Measurements from ENCODE around the gene BCAP31.
"Not testable (repeated sequence)": the region's sequence is repeated elsewhere in the genome, so short reads cannot be mapped to it uniquely, and the experiment has no call there.

The BCAP31 gene

DNA sequence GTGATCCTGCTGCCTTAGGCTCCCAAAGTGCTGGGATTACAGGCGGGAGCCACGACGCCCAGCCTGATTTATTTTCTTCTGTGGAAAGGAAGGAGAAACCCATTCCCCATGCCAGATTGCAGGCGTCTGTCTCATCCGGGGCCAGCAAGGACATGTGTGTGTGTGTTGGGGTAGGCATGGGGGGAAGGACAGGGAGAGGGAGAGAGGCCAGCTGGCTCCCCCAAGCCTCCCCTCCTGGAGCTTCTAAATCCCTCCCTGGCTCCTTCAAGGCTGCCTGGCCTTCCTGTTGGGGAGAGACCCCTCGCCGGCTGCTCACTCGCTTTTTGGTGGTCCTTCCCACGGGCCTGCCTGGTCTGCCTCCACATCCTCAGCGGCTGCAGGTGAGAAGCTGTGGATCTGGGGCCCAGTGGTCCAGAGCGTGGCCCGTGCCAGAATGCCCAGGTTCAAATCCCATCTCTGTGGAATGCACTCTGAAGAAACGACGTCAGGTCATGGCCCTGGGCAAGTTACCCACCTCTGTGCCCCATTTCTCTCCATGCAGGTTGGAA, 38.5 kb upstream of the BCAP31 start:
- no peak overlapping the region for H3K27ac ChIP-seq (ENCODE audit: insufficient read depth, low read length, poor library complexity, severe bottlenecking)
- no peaks in the 10 kb centered on the region for H3K4me1 ChIP-seq (ENCODE audit: control insufficient read depth, insufficient read depth, low read length, poor library complexity, severe bottlenecking)
- H3K4me3 ChIP-seq (ENCODE audit: insufficient read depth, low read depth, low read length, poor library complexity, severe bottlenecking) = no peak overlapping the region
- DNase-seq = no peak
- no peaks in the 10 kb centered on the region for H3K9me3 ChIP-seq (ENCODE audit: control insufficient read depth, low read length)
- no peaks in the 10 kb centered on the region for H3K27me3 ChIP-seq (replicated peaks; ENCODE audit: control insufficient read depth, insufficient read depth, low read length, poor library complexity, severe bottlenecking)
- no peaks in the 10 kb centered on the region for H3K36me3 ChIP-seq (ENCODE audit: control insufficient read depth, insufficient read depth, low read length)

DNA sequence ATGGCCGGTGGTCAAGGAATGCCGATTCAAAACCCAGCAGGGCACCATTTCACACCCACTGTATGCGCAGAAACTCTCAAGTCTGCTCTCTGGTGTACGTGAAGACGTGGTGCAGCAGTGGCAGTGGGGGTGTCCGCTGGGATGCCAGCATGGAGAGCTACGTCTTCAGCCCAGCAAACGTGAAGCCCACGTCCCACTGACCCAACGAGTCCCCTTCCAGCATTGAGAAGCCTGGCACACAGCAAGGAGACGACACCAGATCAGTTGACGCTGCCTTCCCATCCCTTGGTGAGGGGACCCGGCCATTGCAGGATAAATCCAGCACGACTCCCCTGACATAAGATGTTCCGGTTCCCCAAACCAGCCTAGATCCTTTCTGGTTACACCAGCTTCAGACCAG, 37.7 kb upstream of the BCAP31 start:
- DNase-seq = no peak
- Histone ChIP-seq H3K27ac (ENCODE audit: insufficient read depth, low read length, poor library complexity, severe bottlenecking) (no peak overlapping the region), H3K36me3 (ENCODE audit: control insufficient read depth, insufficient read depth, low read length) (no peaks in the 10 kb centered on the region), H3K27me3 (replicated peaks; ENCODE audit: control insufficient read depth, insufficient read depth, low read length, poor library complexity, severe bottlenecking) (no peaks in the 10 kb centered on the region), H3K9me3 (ENCODE audit: control insufficient read depth, low read length) (no peaks in the 10 kb centered on the region), H3K4me1 (ENCODE audit: control insufficient read depth, insufficient read depth, low read length, poor library complexity, severe bottlenecking) (no peaks in the 10 kb centered on the region), H3K4me3 (ENCODE audit: insufficient read depth, low read depth, low read length, poor library complexity, severe bottlenecking) (no peak overlapping the region)

DNA sequence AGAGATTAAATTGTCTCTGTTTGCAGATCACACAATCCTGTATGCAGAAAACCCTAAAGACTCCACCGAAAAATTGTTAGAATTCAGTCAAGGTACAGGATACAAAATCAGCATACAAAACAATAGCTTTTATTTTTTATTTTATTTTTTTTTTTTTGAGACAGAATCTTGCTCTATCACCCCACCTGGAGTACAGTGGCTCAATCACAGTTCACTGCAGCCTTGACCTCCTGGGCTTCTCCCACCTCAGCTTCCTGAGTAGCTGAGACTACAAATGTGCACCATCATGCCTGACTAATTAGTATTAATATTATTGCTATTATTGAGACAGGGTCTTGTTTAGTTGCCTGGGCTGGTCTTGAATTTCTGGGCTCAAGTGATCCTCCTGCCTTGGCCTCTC, 30.9 kb upstream of the BCAP31 start:
- no peak overlapping the region for H3K4me3 ChIP-seq (ENCODE audit: insufficient read depth, low read depth, low read length, poor library complexity, severe bottlenecking)
- H3K36me3 ChIP-seq (ENCODE audit: control insufficient read depth, insufficient read depth, low read length) = no peaks in the 10 kb centered on the region
- H3K27me3 ChIP-seq (replicated peaks; ENCODE audit: control insufficient read depth, insufficient read depth, low read length, poor library complexity, severe bottlenecking) = no peaks in the 10 kb centered on the region
- no peaks in the 10 kb centered on the region for H3K9me3 ChIP-seq (ENCODE audit: control insufficient read depth, low read length)
- no peak overlapping the region for H3K27ac ChIP-seq (ENCODE audit: insufficient read depth, low read length, poor library complexity, severe bottlenecking)
- no peak for DNase-seq
- H3K4me1 ChIP-seq (ENCODE audit: control insufficient read depth, insufficient read depth, low read length, poor library complexity, severe bottlenecking) = no peaks in the 10 kb centered on the region

DNA sequence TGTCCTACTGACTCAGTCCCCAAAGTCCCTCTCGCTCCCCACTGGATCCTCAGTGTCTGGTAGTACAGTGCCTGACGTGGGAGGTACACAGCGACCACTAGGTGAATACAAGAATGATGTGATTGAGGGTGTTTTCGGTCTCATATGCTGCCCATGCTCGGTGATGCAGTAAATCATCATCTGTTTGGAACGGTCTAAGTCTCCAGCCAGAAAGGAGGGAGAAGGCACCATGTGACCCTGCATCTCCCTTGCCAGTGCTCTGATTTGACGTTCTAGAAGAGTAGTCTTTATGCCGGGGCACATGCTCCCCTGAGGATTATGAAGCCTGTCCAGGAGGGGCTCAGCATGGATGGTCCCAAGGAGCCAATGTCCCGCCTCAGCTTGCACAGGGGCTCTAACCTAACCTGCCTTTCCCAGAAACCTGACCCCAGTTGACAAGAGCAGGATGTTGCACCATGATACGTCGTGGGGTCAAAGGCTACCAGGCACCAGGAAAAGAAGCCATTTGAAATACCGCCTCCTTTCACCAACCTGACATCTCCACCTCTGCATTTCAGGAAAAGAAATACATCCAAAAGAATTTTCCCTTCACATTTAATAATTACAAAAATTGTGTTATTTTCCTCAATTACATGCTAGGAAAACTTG, 26.1 kb upstream of the BCAP31 start:
- Histone ChIP-seq H3K4me1 (ENCODE audit: control insufficient read depth, insufficient read depth, low read length, poor library complexity, severe bottlenecking) (no peaks in the 10 kb centered on the region), H3K27ac (ENCODE audit: insufficient read depth, low read length, poor library complexity, severe bottlenecking) (no peak overlapping the region), H3K9me3 (ENCODE audit: control insufficient read depth, low read length) (no peaks in the 10 kb centered on the region), H3K4me3 (ENCODE audit: insufficient read depth, low read depth, low read length, poor library complexity, severe bottlenecking) (no peak overlapping the region), H3K27me3 (replicated peaks; ENCODE audit: control insufficient read depth, insufficient read depth, low read length, poor library complexity, severe bottlenecking) (no peaks in the 10 kb centered on the region), H3K36me3 (ENCODE audit: control insufficient read depth, insufficient read depth, low read length) (no peaks in the 10 kb centered on the region)
- DNase-seq = no peak

DNA sequence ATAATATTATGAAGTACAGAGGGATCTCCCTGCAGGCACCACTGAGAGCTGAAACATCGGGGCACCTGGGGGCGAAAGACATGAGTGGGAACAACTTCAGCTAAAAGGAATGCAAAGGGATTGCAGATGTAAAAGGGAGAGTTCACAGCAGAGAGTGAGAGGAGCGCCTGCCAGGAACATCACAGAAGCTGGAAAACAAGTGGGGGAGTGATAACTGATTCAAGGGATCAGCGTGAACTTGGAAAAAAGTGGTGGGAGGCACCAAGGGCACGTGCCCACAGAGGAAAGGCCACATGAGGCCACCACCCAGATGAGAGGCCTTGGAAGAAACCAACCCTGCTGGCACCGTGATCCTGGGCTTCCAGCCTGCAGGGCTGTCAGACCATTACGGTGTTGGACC, 24.8 kb upstream of the BCAP31 start:
- not testable (repeated sequence) for H3K27ac ChIP-seq (ENCODE audit: insufficient read depth, low read length, poor library complexity, severe bottlenecking); DNase-seq; H3K27me3 ChIP-seq (replicated peaks; ENCODE audit: control insufficient read depth, insufficient read depth, low read length, poor library complexity, severe bottlenecking); H3K4me1 ChIP-seq (ENCODE audit: control insufficient read depth, insufficient read depth, low read length, poor library complexity, severe bottlenecking); H3K36me3 ChIP-seq (ENCODE audit: control insufficient read depth, insufficient read depth, low read length); H3K4me3 ChIP-seq (ENCODE audit: insufficient read depth, low read depth, low read length, poor library complexity, severe bottlenecking); H3K9me3 ChIP-seq (ENCODE audit: control insufficient read depth, low read length)

DNA sequence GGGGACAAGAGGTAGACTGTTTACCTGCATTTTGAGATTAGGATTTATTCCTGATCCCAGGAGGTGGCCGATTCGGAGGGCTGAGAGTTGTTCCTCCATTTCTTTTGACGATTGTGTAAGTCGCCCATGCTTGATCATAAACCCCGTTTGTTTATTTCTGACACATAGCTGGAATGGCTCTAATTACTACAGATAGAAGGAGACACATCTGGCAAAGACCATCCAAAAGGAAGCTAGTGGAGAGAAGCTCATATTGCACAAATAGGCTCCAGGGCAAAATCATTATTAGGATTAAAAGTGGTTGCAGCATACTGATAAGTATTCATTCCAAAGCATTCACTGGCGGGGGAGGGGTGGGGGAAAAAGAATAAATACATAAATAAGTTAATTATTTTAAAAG, 22.8 kb upstream of the BCAP31 start:
- H3K27ac ChIP-seq (ENCODE audit: insufficient read depth, low read length, poor library complexity, severe bottlenecking); H3K4me1 ChIP-seq (ENCODE audit: control insufficient read depth, insufficient read depth, low read length, poor library complexity, severe bottlenecking); H3K9me3 ChIP-seq (ENCODE audit: control insufficient read depth, low read length); DNase-seq; H3K27me3 ChIP-seq (replicated peaks; ENCODE audit: control insufficient read depth, insufficient read depth, low read length, poor library complexity, severe bottlenecking); H3K36me3 ChIP-seq (ENCODE audit: control insufficient read depth, insufficient read depth, low read length); H3K4me3 ChIP-seq (ENCODE audit: insufficient read depth, low read depth, low read length, poor library complexity, severe bottlenecking): not testable (repeated sequence)

DNA sequence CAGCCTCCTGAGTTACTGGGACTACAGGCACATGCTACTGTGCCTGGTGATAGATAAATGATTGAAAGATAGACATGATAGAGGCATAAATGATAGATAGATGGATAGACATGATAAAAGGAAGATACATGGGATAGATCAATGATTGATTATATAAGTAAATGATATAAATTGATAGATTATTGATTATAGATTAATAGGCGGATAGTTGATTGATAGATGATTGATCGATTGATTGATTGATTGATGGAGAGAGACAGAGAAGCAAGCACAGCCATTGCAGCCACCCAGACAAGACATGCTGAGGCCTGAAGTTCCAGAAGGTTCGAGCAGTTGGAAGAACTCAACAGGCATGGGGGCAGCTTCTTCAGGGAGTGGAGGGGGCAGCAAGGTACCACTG, 22.2 kb upstream of the BCAP31 start:
- Histone ChIP-seq H3K27ac (ENCODE audit: insufficient read depth, low read length, poor library complexity, severe bottlenecking) (no peak overlapping the region), H3K27me3 (replicated peaks; ENCODE audit: control insufficient read depth, insufficient read depth, low read length, poor library complexity, severe bottlenecking) (no peaks in the 10 kb centered on the region), H3K4me3 (ENCODE audit: insufficient read depth, low read depth, low read length, poor library complexity, severe bottlenecking) (no peak overlapping the region), H3K36me3 (ENCODE audit: control insufficient read depth, insufficient read depth, low read length) (no peaks in the 10 kb centered on the region), H3K4me1 (ENCODE audit: control insufficient read depth, insufficient read depth, low read length, poor library complexity, severe bottlenecking) (no peaks in the 10 kb centered on the region), H3K9me3 (ENCODE audit: control insufficient read depth, low read length) (no peaks in the 10 kb centered on the region)
- no peak for DNase-seq

DNA sequence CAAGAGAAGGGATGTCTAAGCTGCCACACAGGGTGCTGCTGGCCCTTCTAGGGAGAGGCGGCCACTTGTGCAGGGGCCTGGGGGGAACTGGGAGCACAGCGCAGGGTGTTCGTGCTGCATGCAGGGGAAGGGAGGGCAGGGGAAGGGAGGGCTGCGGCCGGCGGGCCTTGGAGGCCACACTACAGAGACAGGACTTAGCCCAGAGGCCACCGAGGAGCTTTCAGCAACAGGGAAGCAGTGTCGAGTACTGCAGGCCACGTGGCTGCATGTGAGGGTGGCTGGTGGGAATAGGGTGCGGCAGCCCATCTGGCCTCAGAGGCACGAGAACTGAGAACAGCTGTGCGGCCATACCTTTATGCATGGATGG, 20.9 kb upstream of the BCAP31 start:
- H3K27me3 ChIP-seq (replicated peaks; ENCODE audit: control insufficient read depth, insufficient read depth, low read length, poor library complexity, severe bottlenecking); H3K27ac ChIP-seq (ENCODE audit: insufficient read depth, low read length, poor library complexity, severe bottlenecking); H3K36me3 ChIP-seq (ENCODE audit: control insufficient read depth, insufficient read depth, low read length); H3K4me3 ChIP-seq (ENCODE audit: insufficient read depth, low read depth, low read length, poor library complexity, severe bottlenecking); H3K9me3 ChIP-seq (ENCODE audit: control insufficient read depth, low read length); H3K4me1 ChIP-seq (ENCODE audit: control insufficient read depth, insufficient read depth, low read length, poor library complexity, severe bottlenecking); DNase-seq: not testable (repeated sequence)

DNA sequence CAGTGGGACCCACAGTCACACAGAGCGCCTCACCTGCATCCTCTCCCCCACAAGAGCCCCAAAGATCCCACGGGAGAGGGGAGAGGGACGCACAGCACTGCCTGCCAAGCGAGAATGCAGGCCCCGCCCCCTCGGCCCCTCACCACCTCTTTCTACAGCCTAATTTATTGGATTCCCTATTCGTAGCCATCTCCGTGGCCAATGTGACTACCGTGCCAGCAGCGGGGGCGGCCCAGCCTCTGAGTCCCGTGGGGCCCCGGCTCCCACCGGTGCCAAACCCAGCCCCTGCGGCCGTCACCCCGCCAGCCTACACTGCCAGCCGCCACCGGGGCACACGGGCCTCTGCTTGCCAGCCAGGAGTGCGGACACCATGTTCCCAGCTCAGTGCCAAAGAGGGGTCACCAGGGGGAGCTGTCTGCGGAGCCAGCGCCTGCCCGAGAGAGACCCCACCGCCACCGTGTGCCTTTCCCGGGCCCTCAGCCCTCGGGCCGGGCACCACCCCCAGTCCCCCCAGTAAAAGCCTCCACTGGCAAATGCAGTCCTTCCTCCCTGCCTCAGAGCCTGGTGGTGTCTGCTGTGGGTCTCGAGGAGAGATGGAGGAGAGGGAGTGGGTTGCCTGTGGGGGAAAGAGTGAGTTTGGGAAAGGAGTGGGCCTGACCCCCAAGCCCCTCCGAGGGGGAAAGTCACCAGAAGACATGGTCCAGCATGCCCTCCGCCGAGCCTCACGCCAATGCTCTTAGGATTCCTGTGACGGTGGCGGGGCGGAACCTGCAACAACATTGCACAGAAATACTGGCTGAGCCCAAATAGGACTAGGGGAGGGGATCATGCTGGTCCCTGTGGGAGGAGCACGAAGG, 20.3 kb upstream of the BCAP31 start:
- DNase-seq = no peak
- Histone ChIP-seq H3K27ac (ENCODE audit: insufficient read depth, low read length, poor library complexity, severe bottlenecking) (no peak overlapping the region), H3K27me3 (replicated peaks; ENCODE audit: control insufficient read depth, insufficient read depth, low read length, poor library complexity, severe bottlenecking) (no peaks in the 10 kb centered on the region), H3K36me3 (ENCODE audit: control insufficient read depth, insufficient read depth, low read length) (no peaks in the 10 kb centered on the region), H3K4me3 (ENCODE audit: insufficient read depth, low read depth, low read length, poor library complexity, severe bottlenecking) (no peak overlapping the region), H3K9me3 (ENCODE audit: control insufficient read depth, low read length) (no peaks in the 10 kb centered on the region), H3K4me1 (ENCODE audit: control insufficient read depth, insufficient read depth, low read length, poor library complexity, severe bottlenecking) (peaks cover 14% of the 10 kb centered on the region)

DNA sequence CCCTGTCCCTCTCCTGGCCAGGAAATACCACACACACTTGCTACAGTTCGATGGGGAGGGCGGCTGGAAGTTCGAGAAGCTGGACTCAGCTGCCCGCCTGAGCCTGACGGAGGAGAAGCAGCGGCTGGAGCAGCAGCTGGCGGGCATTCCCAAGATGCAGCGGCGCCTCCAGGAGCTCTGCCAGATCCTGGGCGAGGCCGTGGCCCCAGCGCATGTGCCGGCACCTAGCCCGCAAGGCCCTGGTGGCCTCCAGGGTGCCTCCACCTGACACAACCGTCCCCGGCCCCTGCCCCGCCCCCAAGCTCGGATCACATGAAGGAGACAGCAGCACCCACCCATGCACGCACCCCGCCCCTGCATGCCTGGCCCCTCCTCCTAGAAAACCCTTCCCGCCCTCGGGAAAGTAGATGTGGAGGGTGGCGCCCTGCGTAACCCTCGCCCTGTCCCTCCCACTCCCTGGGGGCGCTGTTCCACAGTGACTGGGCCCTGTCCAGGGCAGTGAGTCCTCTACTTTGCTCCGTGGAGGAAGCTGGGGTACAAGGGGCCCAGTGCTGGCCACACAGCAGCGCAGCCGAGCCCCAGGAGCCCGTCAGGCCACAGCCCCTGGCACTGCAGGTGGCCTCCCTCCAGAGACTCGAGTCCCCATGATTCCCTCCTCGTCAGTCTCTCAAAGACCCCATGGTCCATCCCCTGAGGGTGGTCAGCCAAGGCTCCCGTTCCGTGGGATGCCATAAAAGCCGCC, 19.5 kb upstream of the BCAP31 start:
- H3K27ac ChIP-seq (ENCODE audit: insufficient read depth, low read length, poor library complexity, severe bottlenecking); H3K27me3 ChIP-seq (replicated peaks; ENCODE audit: control insufficient read depth, insufficient read depth, low read length, poor library complexity, severe bottlenecking); H3K4me3 ChIP-seq (ENCODE audit: insufficient read depth, low read depth, low read length, poor library complexity, severe bottlenecking); DNase-seq; H3K9me3 ChIP-seq (ENCODE audit: control insufficient read depth, low read length); H3K36me3 ChIP-seq (ENCODE audit: control insufficient read depth, insufficient read depth, low read length): not testable (repeated sequence)
- H3K4me1 ChIP-seq (ENCODE audit: control insufficient read depth, insufficient read depth, low read length, poor library complexity, severe bottlenecking) = peaks cover 15% of the 10 kb centered on the region
